Measurements from ENCODE around the gene CCDC73. TPM values are rescaled to one million over a fixed set of nuclear protein-coding genes. Genes with fewer than 3 reads are reported as not detected.

Gene CCDC73
- polyA plus RNA-seq, 1 donor (not counting 4 experiments of a cell fraction or from before 2014, with no cell fraction given) = not detected

DNA sequence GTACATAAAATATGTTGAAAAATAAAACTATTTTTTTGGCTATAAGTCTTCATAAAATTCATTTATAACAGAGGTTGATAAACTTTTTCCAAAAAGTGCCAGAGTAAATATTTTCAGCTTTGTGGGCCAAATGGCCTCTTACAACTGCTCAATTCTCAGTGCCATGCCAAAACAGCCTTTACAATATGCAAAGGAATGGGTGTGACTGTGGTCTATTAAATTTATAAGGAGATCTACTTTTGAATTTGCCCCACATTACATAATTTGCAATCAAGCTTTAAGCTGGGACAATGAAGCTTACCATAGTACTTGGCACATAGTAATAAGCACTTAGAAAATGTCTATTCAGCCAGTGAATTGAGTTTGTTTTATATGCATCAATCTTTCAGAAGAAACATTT lies 188.2 kb downstream of the CCDC73 start:
- dilution Hi-C loops (cut with MboI; ENCODE audit: extremely low pct_ligation_motif_present, low sequenced_read_pairs) = no loop called here
- Histone ChIP-seq H3K79me2 (ENCODE audit: control insufficient read depth, insufficient read depth, low read length) (no peaks in the 10 kb centered on the region), H3K36me3 (ENCODE audit: control insufficient read depth in 2 of 2, extremely low read depth in 1 of 2, insufficient read depth in 2 of 2, low read length in 2 of 2) (peaks cover 0 to 10% of the 10 kb centered on the region in 2 experiments), H2AFZ (ENCODE audit: control insufficient read depth, low read length) (no peak overlapping the region), H3K27ac (ENCODE audit: control insufficient read depth, insufficient read depth, low read length) (no peak overlapping the region), H3K9me1 (ENCODE audit: control insufficient read depth, extremely low read depth, insufficient read depth, low read length) (no peaks in the 10 kb centered on the region), H3K4me2 (ENCODE audit: control insufficient read depth, extremely low read depth, insufficient read depth, low read depth, low read length) (no peak overlapping the region), H3K9ac (ENCODE audit: control insufficient read depth, extremely low read depth, insufficient read depth, low read length) (no peak overlapping the region), H3K4me1 (ENCODE audit: control insufficient read depth, extremely low read depth, insufficient read depth, low read length) (no peaks in the 10 kb centered on the region), H4K20me1 (ENCODE audit: control insufficient read depth, extremely low read depth, insufficient read depth, low read length) (no peaks in the 10 kb centered on the region), H3K9me3 (ENCODE audit: control insufficient read depth, low read depth, low read length) (no peaks in the 10 kb centered on the region), H3K4me3 (ENCODE audit: control insufficient read depth in 2 of 3, extremely low read depth in 1 of 3, insufficient read depth in 2 of 3, low read depth in 1 of 3, low read length in 3 of 3) (no peak overlapping the region), H3K27me3 (ENCODE audit: control insufficient read depth, extremely low read depth, insufficient read depth, low read length) (no peaks in the 10 kb centered on the region)
- DNase-seq (ENCODE audit: low read depth, low spot score) (no peak), FAIRE-seq (no peak)
- no peak for TF ChIP-seq EZH2 (IDR thresholded peaks at IDR 0.05; ENCODE audit: low read length)
- TF ChIP-seq, protein P1, sequence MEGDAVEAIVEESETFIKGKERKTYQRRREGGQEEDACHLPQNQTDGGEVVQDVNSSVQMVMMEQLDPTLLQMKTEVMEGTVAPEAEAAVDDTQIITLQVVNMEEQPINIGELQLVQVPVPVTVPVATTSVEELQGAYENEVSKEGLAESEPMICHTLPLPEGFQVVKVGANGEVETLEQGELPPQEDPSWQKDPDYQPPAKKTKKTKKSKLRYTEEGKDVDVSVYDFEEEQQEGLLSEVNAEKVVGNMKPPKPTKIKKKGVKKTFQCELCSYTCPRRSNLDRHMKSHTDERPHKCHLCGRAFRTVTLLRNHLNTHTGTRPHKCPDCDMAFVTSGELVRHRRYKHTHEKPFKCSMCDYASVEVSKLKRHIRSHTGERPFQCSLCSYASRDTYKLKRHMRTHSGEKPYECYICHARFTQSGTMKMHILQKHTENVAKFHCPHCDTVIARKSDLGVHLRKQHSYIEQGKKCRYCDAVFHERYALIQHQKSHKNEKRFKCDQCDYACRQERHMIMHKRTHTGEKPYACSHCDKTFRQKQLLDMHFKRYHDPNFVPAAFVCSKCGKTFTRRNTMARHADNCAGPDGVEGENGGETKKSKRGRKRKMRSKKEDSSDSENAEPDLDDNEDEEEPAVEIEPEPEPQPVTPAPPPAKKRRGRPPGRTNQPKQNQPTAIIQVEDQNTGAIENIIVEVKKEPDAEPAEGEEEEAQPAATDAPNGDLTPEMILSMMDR (optimal IDR thresholded peaks at IDR 0.05 in 1 of 3, IDR thresholded peaks at IDR 0.05 in 1 of 3, conservative IDR thresholded peaks at IDR 0.05 in 1 of 3; ENCODE audit: extremely low read depth in 1 of 3, insufficient read depth in 2 of 3, low read length in 3 of 3) = no peak

DNA sequence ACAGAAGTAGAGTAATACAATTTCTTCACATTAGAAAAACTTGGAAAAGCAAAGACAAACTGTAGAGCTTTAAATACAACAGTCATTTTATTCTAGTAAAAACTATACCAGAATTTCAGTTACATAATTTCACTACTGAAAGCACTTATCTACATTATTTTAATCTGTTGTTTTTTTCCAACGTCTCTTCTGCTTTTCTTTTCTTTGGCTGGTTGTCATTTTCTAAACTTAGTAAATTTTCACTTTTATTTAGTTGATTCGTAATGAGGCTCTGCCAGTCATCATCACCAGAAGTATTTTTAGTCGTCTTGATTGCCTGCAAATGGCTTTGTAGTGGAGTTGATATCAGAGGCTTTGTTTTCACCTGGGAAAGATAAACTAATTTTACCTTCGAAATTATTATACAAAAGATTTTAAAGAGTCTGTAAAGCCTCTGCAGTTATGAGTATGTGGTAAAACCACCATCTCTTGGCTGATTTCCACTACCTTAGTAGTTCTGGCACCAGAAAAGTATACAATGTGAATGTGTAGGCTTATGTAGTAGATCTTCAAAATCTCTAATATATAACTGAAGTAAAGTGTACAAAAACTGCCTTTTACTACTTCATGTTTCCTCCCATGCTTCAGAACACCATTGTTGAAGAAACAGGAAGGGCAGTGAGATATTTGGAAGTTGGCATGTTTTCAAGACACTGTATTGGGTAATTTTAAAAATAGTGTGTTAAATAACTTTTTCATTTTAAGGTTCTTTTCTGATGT lies 191.6 kb downstream of the CCDC73 start:
- TF ChIP-seq, protein P1 (optimal IDR thresholded peaks at IDR 0.05 in 1 of 3, IDR thresholded peaks at IDR 0.05 in 1 of 3, conservative IDR thresholded peaks at IDR 0.05 in 1 of 3; ENCODE audit: extremely low read depth in 1 of 3, insufficient read depth in 2 of 3, low read length in 3 of 3) = no peak
- TF ChIP-seq EZH2 (IDR thresholded peaks at IDR 0.05; ENCODE audit: low read length) = no peak
- Histone ChIP-seq H3K4me1 (ENCODE audit: control insufficient read depth, extremely low read depth, insufficient read depth, low read length) (no peaks in the 10 kb centered on the region), H3K4me3 (ENCODE audit: control insufficient read depth in 2 of 3, extremely low read depth in 1 of 3, insufficient read depth in 2 of 3, low read depth in 1 of 3, low read length in 3 of 3) (no peak overlapping the region), H3K36me3 (ENCODE audit: control insufficient read depth in 2 of 2, extremely low read depth in 1 of 2, insufficient read depth in 2 of 2, low read length in 2 of 2) (peaks cover 7 to 18% of the 10 kb centered on the region in 2 experiments), H3K4me2 (ENCODE audit: control insufficient read depth, extremely low read depth, insufficient read depth, low read depth, low read length) (no peak overlapping the region), H3K9me1 (ENCODE audit: control insufficient read depth, extremely low read depth, insufficient read depth, low read length) (no peaks in the 10 kb centered on the region), H4K20me1 (ENCODE audit: control insufficient read depth, extremely low read depth, insufficient read depth, low read length) (peaks cover 2% of the 10 kb centered on the region), H3K27me3 (ENCODE audit: control insufficient read depth, extremely low read depth, insufficient read depth, low read length) (no peaks in the 10 kb centered on the region), H2AFZ (ENCODE audit: control insufficient read depth, low read length) (no peak overlapping the region), H3K9me3 (ENCODE audit: control insufficient read depth, low read depth, low read length) (no peaks in the 10 kb centered on the region), H3K79me2 (ENCODE audit: control insufficient read depth, insufficient read depth, low read length) (peaks cover 1% of the 10 kb centered on the region), H3K27ac (ENCODE audit: control insufficient read depth, insufficient read depth, low read length) (no peak overlapping the region), H3K9ac (ENCODE audit: control insufficient read depth, extremely low read depth, insufficient read depth, low read length) (no peak overlapping the region)
- DNase-seq (ENCODE audit: low read depth, low spot score) (no peak), FAIRE-seq (no peak)
- dilution Hi-C loops (cut with MboI; ENCODE audit: extremely low pct_ligation_motif_present, low sequenced_read_pairs) = no loop called here
